Activated T-cell treated with anti-CD3 and anti-CD28 coated beads for 48 hours (primary cell): ENCODE results near the gene CLPSL2.
"Not testable (repeated sequence)": the region's sequence is repeated elsewhere in the genome, so short reads cannot be mapped to it uniquely, and the experiment has no call there.

Experiments
- DNase-seq: peaks from one replicate; pipeline ENCODE4 v3.0.0-alpha.2; 2020; ENCODE audit warnings: low read depth

The CLPSL2 gene

DNA sequence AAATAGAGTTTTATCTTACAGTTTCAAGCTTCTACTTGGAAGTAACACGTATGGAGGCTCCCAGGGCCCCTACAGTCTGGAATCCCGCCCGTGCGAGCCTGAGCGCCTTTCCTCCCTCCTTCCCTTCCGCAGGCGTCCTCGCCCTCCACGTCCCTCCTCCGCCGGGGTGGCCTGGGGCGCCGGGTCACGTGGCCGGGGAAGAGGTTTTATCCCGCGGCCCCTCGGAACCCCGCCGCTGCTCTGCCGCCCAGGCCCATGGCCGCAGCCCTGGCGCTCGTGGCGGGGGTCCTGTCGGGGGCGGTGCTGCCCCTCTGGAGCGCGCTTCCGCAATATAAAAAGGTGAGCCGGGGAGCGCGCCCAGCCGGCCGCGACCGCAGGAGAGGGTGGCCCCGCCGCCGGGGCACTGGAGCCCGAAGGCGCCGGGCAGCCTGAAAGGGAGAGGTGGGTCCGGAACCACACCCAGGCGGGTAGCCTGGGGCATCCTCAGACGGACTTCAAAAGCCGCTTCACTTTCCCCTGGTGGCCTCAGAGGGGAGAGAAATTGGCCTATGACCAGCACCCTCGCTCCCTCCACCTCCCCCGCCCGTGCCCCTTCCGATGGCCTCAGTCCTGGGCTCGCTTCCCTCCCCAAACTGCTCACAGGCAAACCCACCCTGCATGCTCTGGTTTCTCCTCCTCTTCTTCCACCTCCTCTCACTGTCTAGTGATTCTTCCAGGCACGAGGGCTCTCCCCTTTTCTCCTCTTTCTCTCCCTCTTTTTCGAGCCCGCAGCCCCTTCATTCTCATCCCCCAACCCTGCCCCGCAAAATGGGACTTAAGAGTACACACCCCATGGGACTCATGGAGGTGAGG is at the start of gene CLPSL2:
CLPSL2 (plus strand) TSS at position 235 of the 852 bp plus-strand sequence; CDS start at position 256, 21 bp downstream.
- no peak for DNase-seq

- DNase-seq = no peak
Measured at GRCh38 chr6:35727231-35727934, 49.0 kb upstream of the CLPSL2 start.

GRCh38 chr6:35727935-35728682 is 48.3 kb upstream of the CLPSL2 start:
- DNase-seq = peak; percentile 84

DNA sequence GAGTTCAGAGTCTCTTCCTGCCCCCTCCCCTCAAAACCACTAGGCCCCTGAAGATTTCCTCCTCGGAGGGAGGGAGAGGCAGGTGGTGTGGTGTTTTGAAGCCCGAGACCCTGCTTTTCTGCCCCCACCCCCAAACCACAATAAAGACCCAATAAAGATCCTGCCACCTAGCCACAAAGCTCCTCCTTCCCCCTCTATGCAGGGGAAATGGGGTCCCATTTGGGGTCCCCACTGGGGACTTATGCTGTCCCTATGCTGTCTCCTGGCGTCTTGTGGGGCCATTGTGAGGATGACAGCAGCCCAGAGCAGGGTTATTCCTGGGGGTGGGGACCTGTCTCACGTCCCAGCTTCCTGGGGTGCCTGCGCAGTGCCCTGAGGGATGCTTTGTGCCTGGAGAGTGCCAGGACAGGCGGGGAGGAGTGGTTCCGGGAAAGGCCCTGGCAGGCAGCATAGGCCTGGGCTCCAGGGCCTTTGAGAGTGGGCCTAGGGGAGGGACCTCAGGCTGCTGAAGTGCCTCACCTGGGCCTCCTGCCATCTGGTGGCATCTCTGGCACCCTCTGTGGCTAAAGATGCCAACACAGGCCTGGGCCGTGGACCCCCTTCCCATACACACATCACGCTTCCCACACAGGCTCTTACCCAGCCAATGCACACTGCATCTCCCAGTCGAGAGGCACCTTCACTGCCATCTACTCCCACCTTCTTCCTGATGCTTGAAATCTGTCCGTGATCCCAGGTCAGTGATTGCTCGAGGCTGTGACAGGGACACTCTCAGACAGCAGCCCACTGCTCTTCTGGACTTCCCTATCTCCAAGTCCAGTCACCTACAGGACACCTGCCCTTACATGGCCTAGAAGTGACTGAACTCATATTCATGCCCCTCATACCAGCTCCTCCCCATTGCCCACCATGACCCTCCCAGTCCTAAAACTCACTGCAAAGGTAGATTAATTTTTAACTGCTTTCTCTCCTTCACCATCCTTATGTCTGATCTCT is 47.4 kb upstream of the CLPSL2 start:
- no peak for DNase-seq

DNA sequence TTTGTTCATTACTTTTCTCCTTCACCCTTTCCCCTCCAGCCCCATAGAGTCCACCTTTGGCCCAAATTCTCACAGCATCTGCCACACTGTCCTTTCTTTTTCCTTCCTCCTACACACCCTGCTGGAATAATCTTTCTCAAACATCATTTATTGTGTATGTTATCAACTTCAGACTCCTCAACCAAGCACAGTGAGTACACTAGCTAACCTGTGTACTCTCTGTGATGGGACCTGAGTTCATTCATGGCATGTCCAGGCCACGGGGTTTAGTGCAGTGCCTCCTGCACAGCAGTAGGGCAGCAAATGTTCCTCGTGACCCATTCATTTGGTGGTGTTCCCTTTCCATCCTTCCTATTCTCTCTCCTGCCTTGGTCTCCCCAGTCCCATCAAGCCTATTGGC is 46.7 kb upstream of the CLPSL2 start:
- DNase-seq = no peak

DNA sequence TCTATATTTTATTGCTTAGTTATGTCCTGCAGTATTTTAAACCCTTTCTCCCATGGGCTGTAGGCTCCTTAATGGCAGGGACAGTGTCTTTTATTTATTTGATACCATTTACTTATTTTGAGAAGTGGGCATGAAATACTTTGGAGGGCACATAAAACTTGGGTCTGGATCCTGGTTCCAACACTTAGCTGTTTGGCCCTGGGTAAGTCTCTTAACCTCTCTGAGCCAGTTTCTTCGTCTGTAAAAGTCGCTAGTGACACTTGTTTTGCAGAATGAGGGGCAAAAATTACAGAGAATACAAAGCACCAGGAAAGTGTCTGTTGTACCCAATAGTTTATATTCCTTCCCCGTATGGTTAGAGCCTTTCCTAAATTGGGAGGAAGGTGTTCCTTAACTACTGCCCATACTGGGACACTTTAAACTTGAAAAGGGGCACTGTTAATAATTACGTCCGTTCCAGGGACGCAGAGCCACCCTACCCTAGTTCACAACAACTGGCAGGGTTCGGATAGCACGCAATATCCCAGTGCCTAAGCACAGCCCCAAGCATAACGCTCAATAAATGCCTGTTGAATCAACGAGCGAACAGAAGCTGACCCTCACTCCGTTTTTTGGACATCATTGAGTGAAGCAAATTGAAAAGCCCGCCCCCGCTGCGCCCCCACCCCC is 45.5 kb upstream of the CLPSL2 start:
- DNase-seq = no peak

- DNase-seq = peak; percentile 91
Measured at GRCh38 chr6:35731414-35731735, 45.0 kb upstream of the CLPSL2 start.

DNA sequence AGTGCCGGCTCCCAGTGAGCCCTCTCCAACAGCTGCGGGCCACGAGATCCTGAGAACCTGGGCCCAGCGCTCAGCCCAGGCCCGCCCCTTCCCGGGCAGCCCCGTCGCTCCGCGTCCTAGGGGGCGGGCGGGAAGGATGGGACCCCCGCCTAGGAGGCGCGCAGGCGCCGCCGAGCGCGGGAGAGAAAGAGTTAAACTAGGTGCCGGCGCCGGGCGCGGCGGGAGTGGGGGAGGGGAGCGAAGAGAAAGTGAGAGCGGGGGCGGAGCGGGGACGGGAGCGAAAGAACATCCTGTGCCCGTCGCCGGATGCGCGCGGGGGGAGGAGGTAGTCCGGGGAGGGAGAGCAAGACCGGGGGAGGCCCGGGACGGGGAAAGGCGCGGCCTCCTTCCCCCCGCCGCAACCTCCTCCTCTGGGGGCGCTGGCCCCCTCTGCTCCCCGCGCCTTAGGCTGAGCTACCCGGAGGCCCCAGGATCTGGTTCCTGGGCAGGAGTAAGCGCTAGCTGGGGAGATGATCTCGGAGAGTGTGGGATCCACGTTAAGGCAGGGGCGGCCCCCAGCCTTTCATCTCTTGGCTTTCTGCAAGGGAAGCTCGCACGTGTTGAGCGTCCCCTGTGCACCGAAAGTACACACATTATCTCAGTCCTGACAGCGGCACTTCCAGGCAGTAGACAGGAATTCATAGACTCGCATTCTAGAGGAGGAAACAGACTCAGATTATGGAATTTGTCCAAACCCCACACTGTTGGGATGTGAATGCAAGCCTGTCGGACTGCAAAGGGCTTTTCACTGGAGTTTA is 44.5 kb upstream of the CLPSL2 start:
- peak; percentile 93 for DNase-seq

DNA sequence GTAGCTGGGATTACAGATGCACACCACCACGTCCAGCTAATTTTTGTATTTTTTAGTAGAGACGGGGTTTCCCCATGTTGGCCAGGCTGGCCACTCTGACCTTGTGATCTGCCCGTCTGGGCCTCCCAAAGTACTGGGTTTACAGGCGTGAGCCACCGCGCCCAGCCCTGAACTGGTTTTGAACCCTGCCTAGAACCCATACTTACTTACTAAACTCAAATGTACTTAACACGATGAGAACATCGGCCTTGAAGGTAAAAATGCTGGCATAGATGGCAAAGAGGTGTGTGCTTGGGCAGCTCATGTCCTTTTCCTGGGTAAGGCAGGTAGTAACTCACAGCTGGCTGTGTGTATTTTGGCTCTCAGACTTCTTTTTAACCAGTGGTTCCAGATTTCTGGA is 42.8 kb upstream of the CLPSL2 start:
- DNase-seq = no peak

- DNase-seq = not testable (repeated sequence)
Measured at GRCh38 chr6:35734319-35734718, 42.1 kb upstream of the CLPSL2 start.

GRCh38 chr6:35735452-35735851 is 40.9 kb upstream of the CLPSL2 start:
- DNase-seq = no peak

DNA sequence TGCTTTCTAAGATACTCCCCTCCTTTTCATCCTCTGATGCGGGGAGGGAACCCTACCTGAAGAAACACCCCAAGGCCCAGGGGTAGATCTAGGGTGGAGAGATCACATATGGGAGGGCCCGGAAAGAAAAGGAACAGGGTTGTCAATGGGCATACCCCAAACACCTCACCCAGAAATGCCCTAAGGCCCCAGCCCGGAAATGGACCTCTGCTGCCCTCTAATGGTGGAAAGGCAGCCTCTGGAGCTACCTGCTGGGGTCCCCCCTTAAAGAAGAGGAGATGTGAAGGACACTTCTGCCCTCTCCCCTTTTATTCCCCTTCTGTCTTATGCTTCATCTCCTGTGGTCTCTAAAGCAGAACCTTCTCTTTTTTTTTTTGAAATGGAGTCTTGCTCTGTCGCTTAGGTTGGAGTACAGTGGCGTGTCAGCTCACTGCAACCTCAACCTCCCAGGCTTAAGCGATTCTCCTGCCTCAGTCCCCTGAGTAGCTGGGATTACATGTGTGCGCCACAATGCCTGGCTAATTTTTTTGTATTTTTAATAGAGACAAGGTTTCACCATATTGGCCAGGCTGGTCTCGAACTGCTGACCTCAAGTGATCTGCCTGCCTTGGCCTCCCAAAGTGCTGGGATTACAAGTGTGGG is 40.0 kb upstream of the CLPSL2 start:
- peak; percentile 74 for DNase-seq

- no peak for DNase-seq
Measured at GRCh38 chr6:35736982-35737412, 39.4 kb upstream of the CLPSL2 start, which contains the start of gene ARMC12. Gene ARMC12 (plus strand): TSS chr6:35737032. CDS start chr6:35737109, 77 bp downstream.

- no peak for DNase-seq
Measured at GRCh38 chr6:35737413-35738211, 38.8 kb upstream of the CLPSL2 start.

GRCh38 chr6:35739645-35740524 is 36.5 kb upstream of the CLPSL2 start:
- no peak for DNase-seq

DNA sequence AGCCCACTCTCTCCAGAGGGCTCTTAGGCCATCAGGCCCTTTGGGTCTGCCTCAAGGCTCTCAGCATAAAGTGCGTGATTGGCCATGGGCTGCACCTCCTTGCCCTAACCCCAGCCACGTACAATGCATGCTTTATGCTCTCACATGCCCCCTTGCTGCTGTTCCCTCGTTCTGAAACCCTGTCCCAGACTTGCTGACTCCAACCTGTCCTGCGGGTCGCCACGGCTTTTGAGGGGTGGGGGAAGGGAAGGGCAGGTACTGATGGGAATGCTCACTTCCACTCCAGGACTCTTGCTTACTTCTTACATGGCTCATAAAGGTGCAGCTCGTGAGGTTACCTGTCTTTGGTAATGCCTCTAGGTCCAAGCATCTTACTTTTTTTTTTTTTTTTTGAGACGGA is 33.6 kb upstream of the CLPSL2 start:
- no peak for DNase-seq

DNA sequence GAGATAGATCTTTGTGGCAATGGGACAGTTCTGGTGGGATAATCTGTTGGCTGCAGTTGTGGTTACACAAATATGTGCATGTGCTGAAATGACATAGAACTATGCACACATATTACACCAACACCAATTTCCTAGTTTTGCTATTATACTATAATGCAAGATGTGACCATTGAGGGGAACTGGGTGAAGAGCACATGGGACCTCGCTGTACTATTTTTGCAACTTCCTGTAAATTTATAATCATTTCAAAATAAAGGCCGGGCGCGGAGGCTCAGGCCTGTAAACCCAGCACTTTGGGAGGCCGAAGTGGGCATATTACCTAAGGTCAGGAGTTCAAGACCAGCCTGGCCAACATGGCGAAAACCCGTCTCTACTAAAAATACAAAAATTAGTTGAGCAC is 30.9 kb upstream of the CLPSL2 start:
- DNase-seq = no peak

- no peak for DNase-seq
Measured at GRCh38 chr6:35746516-35746915, 29.9 kb upstream of the CLPSL2 start.
